HEK293 (cell line): ENCODE measurements around the gene CIDEA.

Experiments
- CTCF ChIA-PET: fragments of 350-600 bp; formaldehyde crosslinking; extraction: SDS; loops from one replicate; lab custom pipeline; 2021; ENCODE audit warnings: antibody characterized with exemption; lab: Yijun Ruan, JAX
- POLR2A ChIA-PET: fragments of 300-600 bp; formaldehyde crosslinking; extraction: SDS; loops from one replicate; lab custom pipeline; 2020; ENCODE audit warnings: antibody characterized with exemption, inconsistent platforms; lab: Yijun Ruan, JAX
- H3K27ac ChIP-seq: fragments of 200-500 bp; sonication (Bioruptor generic); 2 replicates; pipeline ENCODE4 v1.5.1; 2014; ENCODE audit warnings: low read depth, low read length, control low read depth, inconsistent platforms; ENCODE audit errors: extremely low read depth
- H3K36me3 ChIP-seq, 2 experiments: fragments of 200-500 bp in 1 of 2; sonication (Bioruptor generic) in 1 of 2; 1 replicate in 1 of 2; 2 replicates in 1 of 2; pipeline ENCODE4 v1.5.1; 2014 to 2017; ENCODE audit warnings: inconsistent platforms in 2 of 2, low read length in 2 of 2; ENCODE audit not compliant: control insufficient read depth in 2 of 2, insufficient read depth in 1 of 2
- H3K4me1 ChIP-seq: fragments of 200-500 bp; sonication (Bioruptor generic); 2 replicates; pipeline ENCODE4 v1.5.1; 2014; ENCODE audit warnings: mild to moderate bottlenecking, low read length, inconsistent platforms; ENCODE audit not compliant: control insufficient read depth, insufficient read depth
- H3K4me3 ChIP-seq: 2 replicates; pipeline ENCODE4 v1.5.1; 2011; ENCODE audit warnings: low read depth, mild to moderate bottlenecking, control low read depth, low read length, moderate library complexity
- H3K9me3 ChIP-seq: fragments of 200-500 bp; sonication (Bioruptor generic); 2 replicates; pipeline ENCODE4 v1.5.1; 2014; ENCODE audit warnings: low read depth, low read length, inconsistent platforms; ENCODE audit not compliant: control insufficient read depth, insufficient read depth
- BCL11B ChIP-seq: fragments of 450-650 bp; formaldehyde crosslinking; IDR thresholded peaks from 2 replicates; pipeline ENCODE4 v1.5.1; 2016; ENCODE audit warnings: low read depth, missing biosample characterization, missing genetic modification characterization
- PRDM2 ChIP-seq: fragments of 450-650 bp; formaldehyde crosslinking; IDR thresholded peaks from 2 replicates; pipeline ENCODE4 v1.5.1; 2016; ENCODE audit warnings: missing biosample characterization, missing genetic modification characterization, borderline replicate concordance
- TSHZ1 ChIP-seq: fragments of 450-650 bp; formaldehyde crosslinking; IDR thresholded peaks from 2 replicates; pipeline ENCODE4 v1.5.1; 2016; ENCODE audit warnings: missing biosample characterization, missing genetic modification characterization, borderline replicate concordance
- ZBTB49 ChIP-seq: fragments of 450-650 bp; formaldehyde crosslinking; IDR thresholded peaks from 2 replicates; pipeline ENCODE4 v1.5.1; 2016; ENCODE audit warnings: missing biosample characterization, missing genetic modification characterization, low read depth
- ZNF121 ChIP-seq: fragments of 450-650 bp; formaldehyde crosslinking; IDR thresholded peaks from 2 replicates; pipeline ENCODE4 v1.5.1; 2016; ENCODE audit warnings: missing biosample characterization, missing genetic modification characterization
- ZNF202 ChIP-seq: fragments of 450-650 bp; formaldehyde crosslinking; IDR thresholded peaks from 2 replicates; pipeline ENCODE4 v1.5.1; 2016; ENCODE audit warnings: missing biosample characterization, missing genetic modification characterization, borderline replicate concordance
- ZNF354C ChIP-seq: fragments of 450-650 bp; formaldehyde crosslinking; IDR thresholded peaks from 2 replicates; pipeline ENCODE4 v1.5.1; 2016; ENCODE audit warnings: missing biosample characterization, missing genetic modification characterization, low read depth, borderline replicate concordance
- ZNF37A ChIP-seq: fragments of 450-650 bp; IDR thresholded peaks from 2 replicates; pipeline ENCODE4 v1.5.1; 2018; ENCODE audit warnings: missing biosample characterization, missing genetic modification characterization
- ZNF394 ChIP-seq: fragments of 450-650 bp; formaldehyde crosslinking; IDR thresholded peaks from 2 replicates; pipeline ENCODE4 v1.5.1; 2016; ENCODE audit warnings: missing biosample characterization, missing genetic modification characterization, mild to moderate bottlenecking, moderate library complexity, borderline replicate concordance
- ZNF48 ChIP-seq: fragments of 450-650 bp; formaldehyde crosslinking; IDR thresholded peaks from 2 replicates; pipeline ENCODE4 v1.5.1; 2016; ENCODE audit warnings: missing biosample characterization, missing genetic modification characterization
- ZNF501 ChIP-seq: fragments of 450-650 bp; formaldehyde crosslinking; IDR thresholded peaks from 2 replicates; pipeline ENCODE4 v1.5.1; 2016; ENCODE audit warnings: missing biosample characterization, missing genetic modification characterization
- ZNF610 ChIP-seq: fragments of 450-650 bp; formaldehyde crosslinking; IDR thresholded peaks from 2 replicates; pipeline ENCODE4 v1.5.1; 2016; ENCODE audit warnings: missing biosample characterization, missing genetic modification characterization, borderline replicate concordance
- ZNF645 ChIP-seq: fragments of 450-650 bp; formaldehyde crosslinking; IDR thresholded peaks from 2 replicates; pipeline ENCODE4; 2016; ENCODE audit warnings: missing biosample characterization, missing genetic modification characterization
- ZNF791 ChIP-seq: fragments of 450-650 bp; formaldehyde crosslinking; IDR thresholded peaks from 2 replicates; pipeline ENCODE4 v1.5.1; 2016; ENCODE audit warnings: missing biosample characterization, missing genetic modification characterization
- ZNF830 ChIP-seq: fragments of 450-650 bp; IDR thresholded peaks from 2 replicates; pipeline ENCODE4 v1.5.0; 2018; ENCODE audit warnings: missing biosample characterization, missing genetic modification characterization, low read depth, mild to moderate bottlenecking, moderate library complexity
- ZSCAN5A ChIP-seq: fragments of 450-650 bp; formaldehyde crosslinking; IDR thresholded peaks from 2 replicates; pipeline ENCODE4 v1.5.1; 2016; ENCODE audit warnings: missing biosample characterization, missing genetic modification characterization

The CIDEA gene

GRCh38 chr18:12239431-12239830, 14.7 kb upstream of the CIDEA start:
- H3K9me3 ChIP-seq: no peaks in the 10 kb centered on the region
- no peak overlapping the region for H3K27ac ChIP-seq
- no peaks in the 10 kb centered on the region for H3K4me1 ChIP-seq
- H3K4me3 ChIP-seq: no peak overlapping the region
- no peaks in the 10 kb centered on the region for H3K36me3 ChIP-seq
- TF ChIP-seq ZBTB49 (tag by site-specific recombination) (no peak), ZNF645 (tag by site-specific recombination) (no peak), ZSCAN5A (no peak), ZNF791 (tag by site-specific recombination) (no peak), ZNF354C (tag by site-specific recombination) (no peak), ZNF121 (tag by site-specific recombination) (no peak), ZNF48 (tag by site-specific recombination) (no peak), BCL11B (tag by site-specific recombination) (no peak), ZNF610 (tag by site-specific recombination) (no peak), ZNF394 (no peak), ZNF501 (tag by site-specific recombination) (no peak), PRDM2 (tag by site-specific recombination) (no peak), TSHZ1 (tag by site-specific recombination) (no peak), ZNF37A (tag by site-specific recombination) (no peak), ZNF830 (no peak), ZNF202 (tag by site-specific recombination) (no peak)
- TF ChIP-seq, all 188 proteins: peak for 0
- ChIA-PET POLR2A (no interaction called here), CTCF (interaction anchor here (1.0 to 4.9 kb wide), 5 partner anchors 9 to 165 kb away, joined by 5 to 28 read pairs (median 12); partner anchors contain the start of gene CIDEA)
